K562 treated with DMSO at 1 percent for 48 hours (cell line): ENCODE measurements around the gene RAN. TPM values are rescaled to one million over a fixed set of nuclear protein-coding genes. Genes with fewer than 3 reads are reported as not detected.

Experiments used
- total RNA-seq: library from RNA; unstranded; fragments of 300-600 nt; gene quantifications from 2 replicates; pipeline ENCODE4 v1.2.3, GENCODE V29; 2022; ENCODE audit warnings: low replicate concordance; ENCODE audit errors: extremely low read depth

RAN gene
- total RNA-seq = not detected in 2 replicates

DNA sequence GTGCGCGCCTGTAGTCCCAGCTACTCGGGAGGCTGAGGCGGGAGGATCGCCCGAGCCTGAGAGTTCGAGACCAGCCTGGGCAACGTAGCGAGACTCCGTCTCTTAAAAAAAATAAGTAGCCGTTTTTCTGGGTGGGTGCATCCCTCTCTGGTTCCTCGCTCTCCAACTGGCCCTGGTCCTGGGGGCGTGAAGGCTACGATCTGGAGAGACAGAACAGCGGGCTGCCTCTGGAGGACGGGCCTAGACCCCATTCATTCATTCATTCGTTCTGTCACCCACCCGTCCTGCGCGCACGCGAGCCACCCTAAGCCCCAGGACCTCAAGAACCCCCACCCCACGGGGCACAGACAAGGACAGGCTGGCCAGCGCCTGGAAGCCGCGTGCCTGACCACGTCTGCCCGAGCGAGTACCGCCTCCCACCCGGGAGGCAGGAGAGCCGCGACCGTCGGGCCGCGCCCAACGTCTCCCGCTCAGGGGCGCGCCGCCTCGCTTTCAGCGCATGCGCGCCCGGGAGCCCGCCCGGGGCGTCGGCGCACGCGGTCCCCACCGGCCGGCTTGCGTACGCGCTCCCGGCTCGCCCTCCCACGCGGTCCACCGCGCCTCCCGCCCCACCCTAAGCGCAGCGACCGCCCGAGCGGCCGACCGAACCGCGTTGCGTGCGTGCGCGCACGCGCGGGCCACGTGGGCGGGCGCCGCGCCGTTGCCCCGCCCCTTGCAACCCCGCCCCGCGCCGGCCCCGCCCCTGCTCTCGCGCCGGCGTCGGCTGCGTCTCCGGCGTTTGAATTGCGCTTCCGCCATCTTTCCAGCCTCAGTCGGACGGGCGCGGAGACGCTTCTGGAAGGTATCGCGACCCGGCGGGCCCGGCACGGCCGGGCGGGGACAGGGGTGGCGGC is at the start of gene RAN:
Gene RAN (plus strand): TSS at position 781 of the 893 bp plus-strand sequence. CDS start 528 bp downstream, outside the sequence.

DNA sequence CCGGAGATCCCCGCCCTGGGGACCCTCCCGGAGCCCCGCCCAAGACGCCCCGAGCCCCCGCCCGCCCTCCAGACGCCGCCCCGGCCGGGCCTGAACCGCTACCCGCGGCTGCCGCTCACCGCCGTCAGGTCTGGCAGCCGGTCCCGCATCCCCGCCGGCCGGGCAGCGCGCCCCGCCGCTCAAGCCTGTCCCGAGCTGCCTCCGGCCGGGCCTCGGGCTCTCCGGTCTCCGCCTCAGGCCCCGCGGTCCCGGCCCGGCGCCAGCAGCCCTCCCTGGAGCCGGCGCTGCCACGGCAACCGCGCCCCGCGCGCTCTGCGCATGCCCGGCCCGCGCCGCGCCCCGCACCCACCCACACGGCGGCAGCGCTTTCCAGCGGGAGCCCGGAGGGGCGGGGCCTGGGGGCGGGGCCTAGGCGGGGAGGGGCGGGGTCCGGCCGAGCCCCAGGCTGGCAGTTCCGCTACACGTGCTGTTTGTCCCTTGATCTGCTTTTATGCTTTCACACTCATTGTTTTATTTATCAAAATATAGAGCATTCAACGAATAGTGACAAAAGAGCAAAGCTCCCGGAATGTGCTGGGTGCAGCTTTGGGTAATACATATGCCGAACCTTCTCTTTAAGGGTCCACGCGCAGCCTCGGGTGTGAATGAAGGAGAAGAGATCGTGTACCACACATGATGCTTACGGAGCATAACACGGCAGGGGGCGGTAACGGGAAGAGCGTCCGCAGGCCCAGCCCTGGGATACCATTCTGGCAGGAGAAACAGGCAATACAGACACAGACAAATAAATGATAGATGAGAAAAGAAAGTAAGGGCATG is 32.7 kb upstream of the RAN start, which contains the start of gene STX2:
Gene STX2 (minus strand): TSS at position 300 of the 819 bp plus-strand sequence. CDS start 151 bp downstream, at position 149.

Other genes with a start within 250 kb of the RAN start
- not detected in 2 replicates for gene RIMBP2, start 155.8 kb upstream of the RAN start, total RNA-seq
- not detected in 2 replicates for gene STX2, start 32.8 kb upstream of the RAN start, total RNA-seq
- gene ADGRD1, start 81.8 kb downstream of the RAN start, total RNA-seq = not detected in 2 replicates